Pancreas (tissue), 10 donors: ENCODE measurements around the gene GJB2. TPM values are rescaled to one million over a fixed set of nuclear protein-coding genes. Genes with fewer than 3 reads are reported as not detected.
A peak's percentile ranks its signal among the peaks of the same experiment; 100 is the strongest.

Experiments used
- ATAC-seq, 4 donors: fragments of 200-7000 bp; cut with Tn5 transposase; one replicate each; pipeline versions ENCODE4 v1.8.0 to v1.9.1; 2020; ENCODE audit warnings: mild to moderate bottlenecking in 4 of 4, moderate library complexity in 4 of 4
- DNase-seq, 6 donors: peaks; one replicate each; pipeline ENCODE4 v3.0.0-alpha.2; 2020
- FAIRE-seq: peaks from 2 replicates; lab custom pipeline; 2012; peaks lifted over from hg19 to GRCh38; lab: Jason Lieb, UNC
- H3K27ac ChIP-seq, 4 donors: fragments of 200-600 bp; sonication (generic); 1 replicate in 3 of 4; 2 replicates in 1 of 4; pipeline versions ENCODE4 v1.5.0 to v1.8.0; 2020
- H3K27me3 ChIP-seq, 4 donors: fragments of 200-600 bp; one replicate each; pipeline ENCODE4 v1.8.0; 2021
- H3K36me3 ChIP-seq, 3 donors: fragments of 200-600 bp; sonication (generic) in 1 of 3; one replicate each; pipeline versions ENCODE4 v1.5.0 to v1.8.0; 2020 to 2021
- H3K4me1 ChIP-seq, 3 donors: fragments of 200-600 bp; one replicate each; pipeline ENCODE4 v1.8.0; 2021
- H3K4me3 ChIP-seq, 4 donors: fragments of 200-600 bp; sonication (generic) in 2 of 4; one replicate each; pipeline versions ENCODE4 v1.5.0 to v1.8.0; 2020 to 2021
- H3K9me3 ChIP-seq, 4 donors: fragments of 200-600 bp; one replicate each; pipeline ENCODE4 v1.8.0; 2021
- CTCF ChIP-seq, 4 donors: fragments of 200-600 bp; sonication (generic) in 3 of 4; IDR thresholded peaks; one replicate each; pipeline versions ENCODE4 v1.5.0 to v1.8.0; 2021; ENCODE audit warnings: antibody characterized with exemption in 4 of 4
- WGBS, 2 donors: extraction: QIAGEN DNeasy Blood & Tissue Kit; methylation state at CpG; one replicate each; pipeline ENCODE4 v1.1.7; 2013; 5-methylcytosine and 5-hydroxymethylcytosine counted together
- intact Hi-C, 3 donors: fragments of 100-400 bp; cut with DNase I; formaldehyde crosslinking; loops; one replicate each; pipeline versions ENCODE4 v1.11.1 to v1.14.2; 2022
- polyA plus RNA-seq, 2 donors: library from polyadenylated mRNA; stranded (reverse); fragments of 200-250 nt; gene quantifications; one replicate each; pipeline ENCODE4 v1.2.3, GENCODE V29; 2013
- total RNA-seq, 6 donors: library from RNA; stranded (reverse); fragmentation: NEBNext Ultra II Directional in 4 of 6; extraction: Animal tissue kit (Norgen Biotek cat#: 25700) in 4 of 6; gene quantifications; one replicate each; pipeline versions ENCODE4 v1.2.1 to v1.2.4, GENCODE V29; 2021 to 2023
- donor health status: healthy with polysubstance abuse.
- donor health status: DM: no; HTN: no; CAD: no; lungs with moderate emphysema.
- donor health status: DM: no; HTN: no; CAD: no.
- donor health status: control.
- donor health status: control.
- donor health status: Bipolar disorder and iron deficiency.
- donor health status: DM: yes; HTN: yes; CAD: no.
- donor health status: DM: no; HTN: no; CAD: no.
- donor health status: DM: no; HTN: no; CAD: no.
- donor health status: DM: yes; HTN: yes; CAD: no.

Gene GJB2
- total and polyA plus RNA-seq, 8 donors = 0.51 to 4.5 (median 0.72) TPM

GRCh38 chr13:20222553-20222952 lies 29.8 kb upstream of the GJB2 start:
- Histone ChIP-seq H3K27me3 (no peaks in the 10 kb centered on the region), H3K36me3 (no peaks in the 10 kb centered on the region), H3K9me3 (no peaks in the 10 kb centered on the region), H3K4me1 (no peaks in the 10 kb centered on the region), H3K27ac (no peak overlapping the region), H3K4me3 (no peak overlapping the region)
- intact Hi-C loops = no loop called here
- 54 to 65% methylated on average over 5 of the region's 5 CpGs for WGBS, 2 donors
- no peak for DNase-seq
- no peak for ATAC-seq
- no peak for FAIRE-seq
- TF ChIP-seq CTCF (IDR thresholded peaks at IDR 0.05) = no peak

GRCh38 chr13:20221772-20222171 lies 29.0 kb upstream of the GJB2 start:
- Histone ChIP-seq H3K27me3 (no peaks in the 10 kb centered on the region), H3K4me3 (no peak overlapping the region), H3K36me3 (no peaks in the 10 kb centered on the region), H3K9me3 (no peaks in the 10 kb centered on the region), H3K4me1 (no peaks in the 10 kb centered on the region), H3K27ac (no peak overlapping the region)
- ATAC-seq = peak in 1 of 4 donors; percentile 34
- no peak for FAIRE-seq
- 62 to 69% methylated on average over 6 of the region's 6 CpGs for WGBS, 2 donors
- TF ChIP-seq CTCF (IDR thresholded peaks at IDR 0.05) = no peak
- intact Hi-C loops = no loop called here
- DNase-seq = no peak

- no peaks in the 10 kb centered on the region for H3K9me3 ChIP-seq
- no peaks in the 10 kb centered on the region for H3K27me3 ChIP-seq
- FAIRE-seq (no peak), ATAC-seq (no peak), DNase-seq (no peak)
- no peak overlapping the region for H3K4me3 ChIP-seq
- H3K36me3 ChIP-seq = no peaks in the 10 kb centered on the region
- no peak overlapping the region for H3K27ac ChIP-seq
- no peak for TF ChIP-seq CTCF (IDR thresholded peaks at IDR 0.05)
- intact Hi-C loops = no loop called here
- no peaks in the 10 kb centered on the region for H3K4me1 ChIP-seq
Measured at GRCh38 chr13:20219577-20219976, 26.8 kb upstream of the GJB2 start.

GRCh38 chr13:20217168-20217567 lies 24.4 kb upstream of the GJB2 start:
- H3K4me3 ChIP-seq = no peak overlapping the region
- no peaks in the 10 kb centered on the region for H3K27me3 ChIP-seq
- TF ChIP-seq CTCF (IDR thresholded peaks at IDR 0.05) = no peak
- no peak overlapping the region for H3K27ac ChIP-seq
- H3K9me3 ChIP-seq = no peaks in the 10 kb centered on the region
- DNase-seq (no peak), ATAC-seq (no peak), FAIRE-seq (no peak)
- intact Hi-C loops = no loop called here
- no peaks in the 10 kb centered on the region for H3K36me3 ChIP-seq
- 50 to 51% methylated on average over 3 of the region's 3 CpGs for WGBS, 2 donors
- H3K4me1 ChIP-seq = no peaks in the 10 kb centered on the region

GRCh38 chr13:20209948-20210347 lies 17.2 kb upstream of the GJB2 start:
- H3K27me3 ChIP-seq = peaks cover 0 to 4% (median 0%) of the 10 kb centered on the region in 4 donors
- ATAC-seq (no peak), FAIRE-seq (no peak), DNase-seq (no peak)
- H3K4me1 ChIP-seq = no peaks in the 10 kb centered on the region
- H3K27ac ChIP-seq = no peak overlapping the region
- no peak overlapping the region for H3K4me3 ChIP-seq
- TF ChIP-seq CTCF (IDR thresholded peaks at IDR 0.05) = no peak
- WGBS, 2 donors = 84 to 92% methylated on average over 1 of the region's 1 CpG
- intact Hi-C loops = no loop called here
- H3K36me3 ChIP-seq = no peaks in the 10 kb centered on the region
- no peaks in the 10 kb centered on the region for H3K9me3 ChIP-seq
